HG02943 (cell line): ENCODE data around the gene SLC39A6.
A peak's percentile ranks its signal among the peaks of the same experiment; 100 is the strongest.
"Not testable (repeated sequence)": the region's sequence is repeated elsewhere in the genome, so short reads cannot be mapped to it uniquely, and the experiment has no call there.

Experiments used
- ATAC-seq: cut with Tn5 transposase; IDR thresholded peaks from one replicate; pipeline ENCODE4 v1.9.1; 2021; ENCODE audit warnings: mild to moderate bottlenecking, low read depth, moderate library complexity; ENCODE audit not compliant: unreplicated experiment

SLC39A6 gene

GRCh38 chr18:36129300-36130038, at the start of gene SLC39A6, which contains the start of gene ELP2:
Gene SLC39A6 (minus strand): TSS chr18:36129340. CDS start chr18:36127007, 2,333 bp downstream.
Gene ELP2 (plus strand): TSS chr18:36129899. CDS start chr18:36129934, 35 bp downstream.
- ATAC-seq = peak; percentile 91

GRCh38 chr18:36177913-36178312, 48.8 kb upstream of the SLC39A6 start:
- no peak for ATAC-seq

GRCh38 chr18:36176711-36177110, 47.6 kb upstream of the SLC39A6 start:
- no peak for ATAC-seq

- no peak for ATAC-seq
Measured at GRCh38 chr18:36176177-36176584, 47.0 kb upstream of the SLC39A6 start.

- ATAC-seq = no peak
Measured at GRCh38 chr18:36175481-36175880, 46.3 kb upstream of the SLC39A6 start.

GRCh38 chr18:36169938-36170337, 40.8 kb upstream of the SLC39A6 start:
- no peak for ATAC-seq

- ATAC-seq = not testable (repeated sequence)
Measured at GRCh38 chr18:36168296-36168695, 39.2 kb upstream of the SLC39A6 start.

- ATAC-seq = no peak
Measured at GRCh38 chr18:36167692-36168218, 38.6 kb upstream of the SLC39A6 start.

- ATAC-seq = no peak
Measured at GRCh38 chr18:36162981-36163380, 33.8 kb upstream of the SLC39A6 start.

GRCh38 chr18:36160959-36161371, 31.8 kb upstream of the SLC39A6 start:
- ATAC-seq = no peak

GRCh38 chr18:36158266-36158867, 29.2 kb upstream of the SLC39A6 start:
- ATAC-seq = no peak

- no peak for ATAC-seq
Measured at GRCh38 chr18:36157441-36157840, 28.3 kb upstream of the SLC39A6 start.

- no peak for ATAC-seq
Measured at GRCh38 chr18:36155851-36156757, 27.0 kb upstream of the SLC39A6 start.

- no peak for ATAC-seq
Measured at GRCh38 chr18:36153771-36154170, 24.6 kb upstream of the SLC39A6 start.

GRCh38 chr18:36153203-36153602, 24.1 kb upstream of the SLC39A6 start:
- no peak for ATAC-seq

GRCh38 chr18:36152781-36153180, 23.6 kb upstream of the SLC39A6 start:
- no peak for ATAC-seq

GRCh38 chr18:36149514-36150289, 20.6 kb upstream of the SLC39A6 start:
- peak; percentile 90 for ATAC-seq

GRCh38 chr18:36143391-36143790, 14.3 kb upstream of the SLC39A6 start:
- ATAC-seq = no peak

GRCh38 chr18:36142751-36143150, 13.6 kb upstream of the SLC39A6 start:
- no peak for ATAC-seq

- no peak for ATAC-seq
Measured at GRCh38 chr18:36141576-36141975, 12.4 kb upstream of the SLC39A6 start.
